Gastrocnemius medialis (tissue), 4 donors: ENCODE results near the gene EPAS1. TPM values are rescaled to one million over a fixed set of nuclear protein-coding genes. Genes with fewer than 3 reads are reported as not detected.

ENCODE experiments used
- ATAC-seq, 2 donors: fragments of 150-250 bp; one replicate each; pipeline ENCODE4 v1.9.1; 2016
- DNase-seq, 2 donors: peaks; one replicate each; pipeline ENCODE4 v3.0.0-alpha.2; 2019
- H3K27ac ChIP-seq, 4 donors: fragments of 200-600 bp; sonication (generic); 1 replicate in 1 of 4; 2 replicates in 3 of 4; pipeline ENCODE4 v1.5.1; 2016 to 2018; ENCODE audit warnings: mild to moderate bottlenecking in 2 of 4, moderate library complexity in 1 of 4
- H3K27me3 ChIP-seq, 3 donors: fragments of 200-600 bp; sonication (generic) in 2 of 3; 1 replicate in 1 of 3; 2 replicates in 2 of 3; pipeline versions ENCODE4 v1.5.1 to v1.6.0; 2016 to 2019; ENCODE audit warnings: mild to moderate bottlenecking in 1 of 3, moderate library complexity in 1 of 3
- H3K36me3 ChIP-seq, 2 donors: fragments of 200-600 bp; sonication (generic) in 1 of 2; one replicate each; pipeline ENCODE4 v1.5.1; 2017 to 2018
- H3K4me1 ChIP-seq, 2 donors: fragments of 200-600 bp; sonication (generic) in 1 of 2; one replicate each; pipeline ENCODE4 v1.5.1; 2016 to 2017; ENCODE audit warnings: mild to moderate bottlenecking in 2 of 2
- H3K4me3 ChIP-seq, 4 donors: fragments of 200-600 bp; sonication (generic) in 3 of 4; 1 replicate in 1 of 4; 2 replicates in 3 of 4; pipeline ENCODE4 v1.5.1; 2016 to 2019; ENCODE audit warnings: mild to moderate bottlenecking in 2 of 4
- H3K9me3 ChIP-seq, 3 donors: fragments of 200-600 bp; sonication (generic) in 2 of 3; 1 replicate in 1 of 3; 2 replicates in 2 of 3; pipeline ENCODE4 v1.5.1; 2016 to 2019
- POLR2A ChIP-seq, 2 donors: fragments of 450-650 bp; IDR thresholded peaks; one replicate each; pipeline ENCODE4 v1.6.1; 2017; ENCODE audit warnings: antibody characterized with exemption in 2 of 2, mild to moderate bottlenecking in 2 of 2, moderate library complexity in 2 of 2
- in situ Hi-C, 4 donors: fragments of 200-750 bp; cut with MboI; loops; one replicate each; pipeline versions ENCODE4 v1.15.0 to v1.8.0; 2017; ENCODE audit warnings: low sequenced_read_pairs in 4 of 4
- intact Hi-C: fragments of 100-400 bp; cut with DNase I; formaldehyde crosslinking; loops from one replicate; pipeline ENCODE4 v1.15.1; 2023; ENCODE audit warnings: low total_unique reads
- total RNA-seq, 4 donors: library from RNA; depleted of rRNA; stranded (reverse); fragments of >200 nt; gene quantifications; one replicate each; pipeline versions ENCODE4 v1.1.0 to v1.2.3, GENCODE V29; 2016
- TF ChIP-seq, protein P1 (sequence below), 5 experiments: fragments of 450-650 bp in 3 of 5; fragments of 200-600 bp in 2 of 5; sonication (generic) in 2 of 5; IDR thresholded peaks in 4 of 5; conservative IDR thresholded peaks in 1 of 5; 1 replicate in 4 of 5; 2 replicates in 1 of 5; pipeline ENCODE4 v1.5.1; 2016 to 2019; ENCODE audit warnings: antibody characterized with exemption in 5 of 5, mild to moderate bottlenecking in 3 of 5, moderate library complexity in 3 of 5

Gene EPAS1
- total RNA-seq, 4 donors from 2014 or later, result 61.5 to 95.1 (median 90.0) TPM

DNA sequence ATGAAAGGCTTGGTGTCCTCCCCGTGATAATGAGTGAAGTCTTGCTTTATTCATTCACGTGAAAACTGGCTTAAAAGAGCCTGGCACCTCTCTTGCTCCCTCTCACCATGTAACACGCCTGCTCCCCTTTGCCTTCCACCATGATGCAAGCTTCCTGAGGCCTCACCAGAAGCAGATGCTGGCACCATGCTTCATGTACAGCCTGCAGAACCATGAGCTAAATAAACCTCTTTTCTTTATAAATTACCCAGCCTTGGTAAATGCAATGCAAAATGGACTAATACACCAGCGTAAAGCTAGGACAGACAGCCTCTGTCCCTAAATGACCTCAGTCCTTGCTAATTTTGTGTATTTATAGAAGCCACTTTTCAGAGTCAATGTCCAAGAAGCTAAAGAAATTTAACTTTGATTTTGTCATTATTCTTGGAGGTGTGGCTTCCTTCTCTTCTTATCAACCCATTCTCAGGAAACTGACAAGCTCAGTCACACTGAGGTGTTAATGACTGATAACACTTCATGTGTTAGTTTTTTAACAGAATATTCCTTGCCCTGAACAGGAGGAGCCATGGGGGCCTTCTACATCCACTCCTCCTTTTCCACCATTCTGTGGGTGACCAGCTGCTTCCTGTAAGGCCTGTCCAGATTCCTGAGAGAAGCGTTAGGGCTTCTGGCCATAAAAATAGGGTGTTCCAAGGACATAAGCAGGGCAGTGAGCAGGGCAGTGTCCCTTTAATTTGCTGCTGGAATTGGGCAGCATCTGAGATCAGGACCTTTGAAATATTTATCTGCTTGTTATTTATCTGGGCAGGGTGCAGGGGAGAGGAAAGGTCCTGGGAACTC is 38.0 kb upstream of the EPAS1 start:
- in situ Hi-C loops (no loop called here), intact Hi-C loops (no loop called here)
- ATAC-seq (peak; percentile 36 to 45), DNase-seq (no peak)
- H3K36me3 ChIP-seq, result no peaks in the 10 kb centered on the region
- no peak overlapping the region for H3K4me3 ChIP-seq
- H3K27me3 ChIP-seq, result no peaks in the 10 kb centered on the region
- no peaks in the 10 kb centered on the region for H3K9me3 ChIP-seq
- TF ChIP-seq, protein P1, sequence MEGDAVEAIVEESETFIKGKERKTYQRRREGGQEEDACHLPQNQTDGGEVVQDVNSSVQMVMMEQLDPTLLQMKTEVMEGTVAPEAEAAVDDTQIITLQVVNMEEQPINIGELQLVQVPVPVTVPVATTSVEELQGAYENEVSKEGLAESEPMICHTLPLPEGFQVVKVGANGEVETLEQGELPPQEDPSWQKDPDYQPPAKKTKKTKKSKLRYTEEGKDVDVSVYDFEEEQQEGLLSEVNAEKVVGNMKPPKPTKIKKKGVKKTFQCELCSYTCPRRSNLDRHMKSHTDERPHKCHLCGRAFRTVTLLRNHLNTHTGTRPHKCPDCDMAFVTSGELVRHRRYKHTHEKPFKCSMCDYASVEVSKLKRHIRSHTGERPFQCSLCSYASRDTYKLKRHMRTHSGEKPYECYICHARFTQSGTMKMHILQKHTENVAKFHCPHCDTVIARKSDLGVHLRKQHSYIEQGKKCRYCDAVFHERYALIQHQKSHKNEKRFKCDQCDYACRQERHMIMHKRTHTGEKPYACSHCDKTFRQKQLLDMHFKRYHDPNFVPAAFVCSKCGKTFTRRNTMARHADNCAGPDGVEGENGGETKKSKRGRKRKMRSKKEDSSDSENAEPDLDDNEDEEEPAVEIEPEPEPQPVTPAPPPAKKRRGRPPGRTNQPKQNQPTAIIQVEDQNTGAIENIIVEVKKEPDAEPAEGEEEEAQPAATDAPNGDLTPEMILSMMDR (IDR thresholded peaks at IDR 0.05 in 4 of 5, conservative IDR thresholded peaks at IDR 0.05 in 1 of 5), result no peak
- no peak for TF ChIP-seq POLR2A (IDR thresholded peaks at IDR 0.05)
- peaks cover 10 to 34% of the 10 kb centered on the region in 2 donors for H3K4me1 ChIP-seq
- H3K27ac ChIP-seq, result peak overlapping the region in 3 of 4 donors; percentile 11 to 58 (median 37)

- Histone ChIP-seq H3K27me3 (no peaks in the 10 kb centered on the region), H3K4me3 (no peak overlapping the region), H3K4me1 (peaks cover 10 to 34% of the 10 kb centered on the region in 2 donors), H3K9me3 (no peaks in the 10 kb centered on the region), H3K27ac (peak overlapping the region in 3 of 4 donors; percentile 11 to 58 (median 37)), H3K36me3 (no peaks in the 10 kb centered on the region)
- no peak for TF ChIP-seq POLR2A (IDR thresholded peaks at IDR 0.05)
- TF ChIP-seq, protein P1 (IDR thresholded peaks at IDR 0.05 in 4 of 5, conservative IDR thresholded peaks at IDR 0.05 in 1 of 5), result no peak
- in situ Hi-C loops, result no loop called here
- ATAC-seq (no peak), DNase-seq (no peak)
- intact Hi-C loops, result no loop called here
These were observed 37.4 kb upstream of the EPAS1 start for GRCh38 chr2:46259777-46260168.

- H3K4me1 ChIP-seq, result peaks cover 10 to 34% of the 10 kb centered on the region in 2 donors
- DNase-seq (no peak), ATAC-seq (no peak)
- no peaks in the 10 kb centered on the region for H3K9me3 ChIP-seq
- in situ Hi-C loops (no loop called here), intact Hi-C loops (no loop called here)
- H3K27ac ChIP-seq, result peak overlapping the region in 2 of 4 donors; percentile 11 to 58
- no peaks in the 10 kb centered on the region for H3K36me3 ChIP-seq
- H3K4me3 ChIP-seq, result no peak overlapping the region
- TF ChIP-seq, protein P1 (IDR thresholded peaks at IDR 0.05 in 4 of 5, conservative IDR thresholded peaks at IDR 0.05 in 1 of 5), result no peak
- TF ChIP-seq POLR2A (IDR thresholded peaks at IDR 0.05), result no peak
- H3K27me3 ChIP-seq, result no peaks in the 10 kb centered on the region
These were observed 36.9 kb upstream of the EPAS1 start for GRCh38 chr2:46260305-46260704.

- H3K27ac ChIP-seq, result no peak overlapping the region
- H3K27me3 ChIP-seq, result no peaks in the 10 kb centered on the region
- in situ Hi-C loops (no loop called here), intact Hi-C loops (no loop called here)
- ATAC-seq (no peak), DNase-seq (no peak)
- H3K4me3 ChIP-seq, result no peak overlapping the region
- H3K4me1 ChIP-seq, result peaks cover 10 to 31% of the 10 kb centered on the region in 2 donors
- H3K36me3 ChIP-seq, result no peaks in the 10 kb centered on the region
- no peaks in the 10 kb centered on the region for H3K9me3 ChIP-seq
- no peak for TF ChIP-seq POLR2A (IDR thresholded peaks at IDR 0.05)
- TF ChIP-seq, protein P1 (IDR thresholded peaks at IDR 0.05 in 4 of 5, conservative IDR thresholded peaks at IDR 0.05 in 1 of 5), result no peak
These were observed 34.8 kb upstream of the EPAS1 start for GRCh38 chr2:46262248-46262938.
